IMR-90 (cell line): ENCODE measurements around the gene SAYSD1. TPM values are rescaled to one million over a fixed set of nuclear protein-coding genes. Genes with fewer than 3 reads are reported as not detected.

Experiments used
- ATAC-seq: fragments of 200-7000 bp; cut with Tn5 transposase; 2 replicates; pipeline ENCODE4 v1.9.1; 2020; ENCODE audit warnings: low read depth, mild to moderate bottlenecking, moderate library complexity
- BruUV-seq: library from RNA; stranded (reverse); fragments of 400-500 nt; replicated peaks from 2 replicates; lab custom pipeline; 2021; lab: Mats Ljungman, UMichigan
- CTCF ChIA-PET: fragments of 300-600 bp; formaldehyde crosslinking; extraction: SDS; loops from one replicate; lab custom pipeline; 2021; ENCODE audit warnings: antibody characterized with exemption; lab: Yijun Ruan, JAX
- POLR2A ChIA-PET: fragments of 300-600 bp; sonication (Branson Sonifier 250); formaldehyde crosslinking; loops from one replicate; lab custom pipeline; 2022; ENCODE audit warnings: antibody characterized with exemption; ENCODE audit not compliant: unreplicated experiment; lab: Charles Lee
- DNase-seq: peaks from one replicate; pipeline ENCODE4 v3.0.0; 2013
- H2AFZ ChIP-seq: replicated peaks from 2 replicates; pipeline ENCODE3; 2013; ENCODE audit warnings: low read length, mild to moderate bottlenecking; ENCODE audit not compliant: poor library complexity
- H2AK5ac ChIP-seq: 2 replicates; pipeline ENCODE4 v1.6.1; 2013; ENCODE audit warnings: low read depth, low read length, inconsistent platforms
- H2AK9ac ChIP-seq: replicated peaks from 2 replicates; pipeline ENCODE3; 2013; ENCODE audit warnings: mild to moderate bottlenecking, low read depth, low read length, moderate library complexity; ENCODE audit not compliant: poor library complexity
- H2BK120ac ChIP-seq: 2 replicates; pipeline ENCODE4 v1.6.1; 2013; ENCODE audit warnings: low read depth, low read length, inconsistent platforms
- H2BK15ac ChIP-seq: 3 replicates; pipeline ENCODE4 v1.6.1; 2013; ENCODE audit warnings: low read depth, low read length, inconsistent platforms
- H2BK20ac ChIP-seq: 2 replicates; pipeline ENCODE4 v1.6.1; 2013; ENCODE audit warnings: low read depth, mild to moderate bottlenecking, inconsistent platforms, low read length, moderate library complexity
- H2BK5ac ChIP-seq: 2 replicates; pipeline ENCODE4 v1.6.1; 2013; ENCODE audit warnings: mild to moderate bottlenecking, low read depth, low read length, inconsistent platforms; ENCODE audit not compliant: poor library complexity, severe bottlenecking
- H3K14ac ChIP-seq: replicated peaks from 2 replicates; pipeline ENCODE4 v1.6.1; 2013; ENCODE audit warnings: low read depth, low read length, inconsistent platforms
- H3K18ac ChIP-seq: 2 replicates; pipeline ENCODE4 v1.6.1; 2013; ENCODE audit warnings: low read depth, low read length, control low read depth
- H3K23ac ChIP-seq: 2 replicates; pipeline ENCODE4 v1.6.1; 2013; ENCODE audit warnings: low read depth, low read length, inconsistent platforms
- H3K27ac ChIP-seq: 2 replicates; pipeline ENCODE4 v1.5.1; 2013; ENCODE audit warnings: mild to moderate bottlenecking, control low read depth, low read length; ENCODE audit not compliant: insufficient read depth
- H3K27me3 ChIP-seq: 2 replicates; pipeline ENCODE4 v1.6.1; 2013; ENCODE audit warnings: low read length; ENCODE audit not compliant: control insufficient read depth, insufficient read depth
- H3K36me3 ChIP-seq: 2 replicates; pipeline ENCODE4 v1.6.1; 2013; ENCODE audit warnings: low read length, mixed read lengths; ENCODE audit not compliant: control insufficient read depth, insufficient read depth
- H3K4ac ChIP-seq: 2 replicates; pipeline ENCODE4 v1.6.1; 2013; ENCODE audit warnings: low read depth, low read length, inconsistent platforms
- H3K4me1 ChIP-seq: 2 replicates; pipeline ENCODE4 v1.6.1; 2013; ENCODE audit warnings: low read length, mixed read lengths; ENCODE audit not compliant: control insufficient read depth, insufficient read depth
- H3K4me2 ChIP-seq: 2 replicates; pipeline ENCODE4 v1.6.1; 2013; ENCODE audit warnings: low read depth, mild to moderate bottlenecking, control low read depth, low read length, moderate library complexity
- H3K4me3 ChIP-seq: 2 replicates; pipeline ENCODE4 v1.5.1; 2013; ENCODE audit warnings: low read depth, mild to moderate bottlenecking, control low read depth, low read length, moderate library complexity; ENCODE audit not compliant: insufficient read depth
- H3K56ac ChIP-seq: 2 replicates; pipeline ENCODE4 v1.6.1; 2013; ENCODE audit warnings: low read length, inconsistent platforms; ENCODE audit not compliant: insufficient read depth; ENCODE audit errors: extremely low read depth
- H3K79me1 ChIP-seq, 2 experiments: 2 replicates each; pipeline ENCODE4 v1.6.1; 2013; ENCODE audit warnings: low read length in 2 of 2, inconsistent platforms in 1 of 2, low read depth in 1 of 2
- H3K9ac ChIP-seq: 2 replicates; pipeline ENCODE4 v1.6.1; 2013; ENCODE audit warnings: low read depth, low read length, control low read depth
- H3K9me1 ChIP-seq: 2 replicates; pipeline ENCODE4 v1.6.1; 2013; ENCODE audit warnings: low read length, inconsistent platforms; ENCODE audit not compliant: insufficient read depth
- H3K9me3 ChIP-seq: 2 replicates; pipeline ENCODE4 v1.6.1; 2013; ENCODE audit warnings: low read length; ENCODE audit not compliant: control insufficient read depth, insufficient read depth
- H4K20me1 ChIP-seq: 2 replicates; pipeline ENCODE4 v1.6.1; 2013; ENCODE audit warnings: low read length, inconsistent platforms; ENCODE audit not compliant: insufficient read depth
- H4K5ac ChIP-seq: 2 replicates; pipeline ENCODE4 v1.6.1; 2013; ENCODE audit warnings: mild to moderate bottlenecking, low read depth, low read length, control low read depth
- H4K8ac ChIP-seq, 2 experiments: 2 replicates each; pipeline ENCODE4 v1.6.1; 2013; ENCODE audit warnings: low read depth in 2 of 2, low read length in 2 of 2, control low read depth in 1 of 2, inconsistent platforms in 1 of 2
- H4K91ac ChIP-seq: 2 replicates; pipeline ENCODE4 v1.6.1; 2013; ENCODE audit warnings: low read depth, low read length, inconsistent platforms; ENCODE audit not compliant: insufficient read depth
- BHLHE40 ChIP-seq: fragments of 150-350 bp; IDR thresholded peaks from 2 replicates; pipeline ENCODE4 v1.6.1; 2016; ENCODE audit warnings: mild to moderate bottlenecking, low read depth, low read length
- CEBPB ChIP-seq: IDR thresholded peaks from 2 replicates; pipeline ENCODE4 v1.6.1; 2012; ENCODE audit warnings: low read depth, low read length, improper control_type of control experiment
- CHD1 ChIP-seq: IDR thresholded peaks from 2 replicates; pipeline ENCODE4 v1.6.1; 2012; ENCODE audit warnings: low read depth, low read length, improper control_type of control experiment
- FOS ChIP-seq: fragments of 150-350 bp; IDR thresholded peaks from 2 replicates; pipeline ENCODE4 v1.6.1; 2016; ENCODE audit warnings: low read depth, low read length
- MAFK ChIP-seq: IDR thresholded peaks from 2 replicates; pipeline ENCODE4 v1.6.1; 2012; ENCODE audit warnings: low read depth, low read length, improper control_type of control experiment
- MAZ ChIP-seq: IDR thresholded peaks from 2 replicates; pipeline ENCODE4 v1.6.1; 2012; ENCODE audit warnings: low read depth, mild to moderate bottlenecking, low read length, improper control_type of control experiment, moderate library complexity, borderline replicate concordance
- MXI1 ChIP-seq: IDR thresholded peaks from 2 replicates; pipeline ENCODE4 v1.6.1; 2012; ENCODE audit warnings: low read depth, mild to moderate bottlenecking, low read length, moderate library complexity, borderline replicate concordance
- NFE2L2 ChIP-seq: fragments of 150-350 bp; IDR thresholded peaks from 2 replicates; pipeline ENCODE4 v1.6.1; 2016; ENCODE audit warnings: low read depth, mild to moderate bottlenecking, low read length
- POLR2A ChIP-seq: IDR thresholded peaks from 2 replicates; pipeline ENCODE4 v1.6.1; 2012; ENCODE audit warnings: mild to moderate bottlenecking, low read depth, low read length
- RAD21 ChIP-seq: IDR thresholded peaks from 2 replicates; pipeline ENCODE4 v1.6.1; 2012; ENCODE audit warnings: low read length, improper control_type of control experiment
- RCOR1 ChIP-seq: IDR thresholded peaks from 2 replicates; pipeline ENCODE4 v1.6.1; 2012; ENCODE audit warnings: mild to moderate bottlenecking, low read length, improper control_type of control experiment; ENCODE audit not compliant: insufficient replicate concordance
- RFX5 ChIP-seq: IDR thresholded peaks from 2 replicates; pipeline ENCODE4 v1.8.0; 2012; ENCODE audit warnings: low read depth, mild to moderate bottlenecking, low read length, moderate library complexity
- SMC3 ChIP-seq: fragments of 150-350 bp; IDR thresholded peaks from 2 replicates; pipeline ENCODE4 v1.6.1; 2016; ENCODE audit warnings: low read depth, mild to moderate bottlenecking, antibody characterized with exemption, low read length, moderate library complexity
- WGBS, 2 experiments: methylation state at CpG; one replicate each; pipeline versions ENCODE4 v1.1.5 to v1.1.7; 2013; ENCODE audit warnings: missing lambda C conversion rate in 2 of 2; ENCODE audit not compliant: insufficient read length in 1 of 2; ENCODE audit errors: extremely low coverage in 2 of 2; 5-methylcytosine and 5-hydroxymethylcytosine counted together
- dilution Hi-C: fragments of 300-500 bp; cut with HindIII; formaldehyde crosslinking; loops from one replicate; pipeline ENCODE4 v1.14.3; 2018; ENCODE audit warnings: low sequenced_read_pairs; ENCODE audit not compliant: unreplicated experiment
- in situ Hi-C: fragments of 300-500 bp; cut with MboI; formaldehyde crosslinking; loops from 3 replicates; pipeline ENCODE4 v1.14.3; 2019; ENCODE audit warnings: low sequenced_read_pairs, inconsistent platforms, mixed read lengths
- intact Hi-C: fragments of 100-400 bp; cut with micrococcal nuclease; formaldehyde crosslinking; loops from 2 replicates; pipeline ENCODE4 v1.10.0; 2022
- polyA plus RNA-seq, 3 experiments: library from polyadenylated mRNA; depleted of rRNA; stranded (reverse); fragments of >200 nt; gene quantifications; 2 replicates each; pipeline ENCODE4 v1.2.3, GENCODE V29; 2012; ENCODE audit warnings: low replicate concordance in 1 of 3
- total RNA-seq: library from RNA; depleted of rRNA; stranded (reverse); fragments of >200 nt; gene quantifications from 2 replicates; pipeline ENCODE4 v1.2.3, GENCODE V29; 2012
- TF ChIP-seq, protein P1 (sequence below): fragments of 150-350 bp; IDR thresholded peaks from 2 replicates; pipeline ENCODE4 v1.6.1; 2017; ENCODE audit warnings: mild to moderate bottlenecking, antibody characterized with exemption, low read length, low read depth
- TF ChIP-seq, protein P2 (sequence below): fragments of 150-350 bp; IDR thresholded peaks from 2 replicates; pipeline ENCODE4 v1.6.1; 2016; ENCODE audit warnings: low read depth, mild to moderate bottlenecking, low read length, moderate library complexity, borderline replicate concordance
- TF ChIP-seq, protein P3 (sequence below): conservative IDR thresholded peaks from 2 replicates; pipeline ENCODE4 v1.5.1; 2012; ENCODE audit warnings: mild to moderate bottlenecking, low read depth, low read length, improper control_type of control experiment

SAYSD1 gene
- total and polyA plus RNA-seq, 2 of the 4 experiments (the other 2 are of a cell fraction) = 5.7 to 5.9 TPM

DNA sequence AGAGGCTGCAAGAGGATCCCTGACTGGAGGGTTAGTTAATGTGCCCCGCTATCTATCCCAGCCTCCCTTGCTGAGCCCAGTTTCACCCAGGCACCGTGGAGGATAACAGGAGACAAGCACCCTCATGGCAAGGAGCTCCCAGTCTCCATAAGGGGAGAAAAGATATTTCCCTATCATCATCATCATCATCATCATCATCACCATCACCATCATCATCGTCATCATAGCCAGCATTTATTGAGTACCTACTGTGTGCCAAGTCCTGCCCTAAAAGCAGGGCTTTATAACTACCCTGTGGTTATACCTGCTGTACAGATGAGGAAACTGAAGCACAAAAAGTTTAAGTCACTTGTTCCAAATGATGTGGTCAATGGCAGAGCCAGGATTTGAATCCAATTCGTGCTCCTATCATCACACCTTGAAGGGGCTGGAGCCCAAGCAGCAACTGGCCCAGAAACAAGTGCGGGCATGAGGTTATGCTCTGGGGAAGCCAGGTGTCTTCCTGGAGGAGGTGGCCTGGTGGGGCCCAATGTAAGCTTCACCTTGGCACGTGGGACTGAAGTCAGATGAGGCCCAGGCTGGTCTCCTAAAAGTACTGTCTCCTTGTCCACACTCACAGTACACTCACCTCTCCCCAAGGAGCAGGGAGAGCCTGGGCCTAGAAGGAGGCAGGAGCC is 56.4 kb downstream of the SAYSD1 start:
- Histone ChIP-seq H4K5ac (no peak overlapping the region), H4K20me1 (no peaks in the 10 kb centered on the region), H3K4ac (no peak overlapping the region), H3K27ac (no peak overlapping the region), H2BK5ac (no peak overlapping the region), H4K91ac (no peak overlapping the region), H2AK5ac (no peak overlapping the region), H3K9ac (no peak overlapping the region), H2BK15ac (no peak overlapping the region), H3K79me1 (no peaks in the 10 kb centered on the region), H4K8ac (no peak overlapping the region), H3K18ac (no peak overlapping the region), H3K4me1 (no peaks in the 10 kb centered on the region), H3K9me3 (no peaks in the 10 kb centered on the region), H2BK20ac (no peak overlapping the region), H3K56ac (no peak overlapping the region), H3K4me2 (no peak overlapping the region), H3K27me3 (peaks cover 13% of the 10 kb centered on the region), H2AK9ac (peak overlapping the region; percentile 42), H3K9me1 (no peaks in the 10 kb centered on the region), H2BK120ac (no peak overlapping the region), H3K23ac (no peak overlapping the region), H3K36me3 (no peaks in the 10 kb centered on the region), H3K14ac (no peak overlapping the region), H2AFZ (no peak overlapping the region), H3K4me3 (no peak overlapping the region)
- CTCF ChIA-PET = no interaction called here
- TF ChIP-seq FOS = no peak
- TF ChIP-seq SMC3 = no peak
- TF ChIP-seq POLR2A = no peak
- TF ChIP-seq MXI1 = no peak
- no peak for TF ChIP-seq RAD21
- no peak for TF ChIP-seq MAFK
- TF ChIP-seq NFE2L2 = no peak
- TF ChIP-seq RFX5 = no peak
- no peak for TF ChIP-seq RCOR1
- no peak for TF ChIP-seq CHD1
- no peak for TF ChIP-seq MAZ
- TF ChIP-seq, protein P1, sequence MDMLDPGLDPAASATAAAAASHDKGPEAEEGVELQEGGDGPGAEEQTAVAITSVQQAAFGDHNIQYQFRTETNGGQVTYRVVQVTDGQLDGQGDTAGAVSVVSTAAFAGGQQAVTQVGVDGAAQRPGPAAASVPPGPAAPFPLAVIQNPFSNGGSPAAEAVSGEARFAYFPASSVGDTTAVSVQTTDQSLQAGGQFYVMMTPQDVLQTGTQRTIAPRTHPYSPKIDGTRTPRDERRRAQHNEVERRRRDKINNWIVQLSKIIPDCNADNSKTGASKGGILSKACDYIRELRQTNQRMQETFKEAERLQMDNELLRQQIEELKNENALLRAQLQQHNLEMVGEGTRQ = no peak
- no peak for TF ChIP-seq BHLHE40
- TF ChIP-seq, protein P2, sequence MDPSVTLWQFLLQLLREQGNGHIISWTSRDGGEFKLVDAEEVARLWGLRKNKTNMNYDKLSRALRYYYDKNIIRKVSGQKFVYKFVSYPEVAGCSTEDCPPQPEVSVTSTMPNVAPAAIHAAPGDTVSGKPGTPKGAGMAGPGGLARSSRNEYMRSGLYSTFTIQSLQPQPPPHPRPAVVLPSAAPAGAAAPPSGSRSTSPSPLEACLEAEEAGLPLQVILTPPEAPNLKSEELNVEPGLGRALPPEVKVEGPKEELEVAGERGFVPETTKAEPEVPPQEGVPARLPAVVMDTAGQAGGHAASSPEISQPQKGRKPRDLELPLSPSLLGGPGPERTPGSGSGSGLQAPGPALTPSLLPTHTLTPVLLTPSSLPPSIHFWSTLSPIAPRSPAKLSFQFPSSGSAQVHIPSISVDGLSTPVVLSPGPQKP = no peak
- no peak for TF ChIP-seq CEBPB
- TF ChIP-seq, protein P3, sequence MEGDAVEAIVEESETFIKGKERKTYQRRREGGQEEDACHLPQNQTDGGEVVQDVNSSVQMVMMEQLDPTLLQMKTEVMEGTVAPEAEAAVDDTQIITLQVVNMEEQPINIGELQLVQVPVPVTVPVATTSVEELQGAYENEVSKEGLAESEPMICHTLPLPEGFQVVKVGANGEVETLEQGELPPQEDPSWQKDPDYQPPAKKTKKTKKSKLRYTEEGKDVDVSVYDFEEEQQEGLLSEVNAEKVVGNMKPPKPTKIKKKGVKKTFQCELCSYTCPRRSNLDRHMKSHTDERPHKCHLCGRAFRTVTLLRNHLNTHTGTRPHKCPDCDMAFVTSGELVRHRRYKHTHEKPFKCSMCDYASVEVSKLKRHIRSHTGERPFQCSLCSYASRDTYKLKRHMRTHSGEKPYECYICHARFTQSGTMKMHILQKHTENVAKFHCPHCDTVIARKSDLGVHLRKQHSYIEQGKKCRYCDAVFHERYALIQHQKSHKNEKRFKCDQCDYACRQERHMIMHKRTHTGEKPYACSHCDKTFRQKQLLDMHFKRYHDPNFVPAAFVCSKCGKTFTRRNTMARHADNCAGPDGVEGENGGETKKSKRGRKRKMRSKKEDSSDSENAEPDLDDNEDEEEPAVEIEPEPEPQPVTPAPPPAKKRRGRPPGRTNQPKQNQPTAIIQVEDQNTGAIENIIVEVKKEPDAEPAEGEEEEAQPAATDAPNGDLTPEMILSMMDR = no peak
- DNase-seq (no peak), ATAC-seq (no peak)
- dilution Hi-C loops = no loop called here
- BruUV-seq = no TSS peak
- intact Hi-C loops = no loop called here
- WGBS, 2 experiments = no CpG with 5 or more reads among the region's 6 CpGs
- in situ Hi-C loops = no loop called here
- POLR2A ChIA-PET = no interaction called here
